ENCODE results near the gene CCDC93.

DNA sequence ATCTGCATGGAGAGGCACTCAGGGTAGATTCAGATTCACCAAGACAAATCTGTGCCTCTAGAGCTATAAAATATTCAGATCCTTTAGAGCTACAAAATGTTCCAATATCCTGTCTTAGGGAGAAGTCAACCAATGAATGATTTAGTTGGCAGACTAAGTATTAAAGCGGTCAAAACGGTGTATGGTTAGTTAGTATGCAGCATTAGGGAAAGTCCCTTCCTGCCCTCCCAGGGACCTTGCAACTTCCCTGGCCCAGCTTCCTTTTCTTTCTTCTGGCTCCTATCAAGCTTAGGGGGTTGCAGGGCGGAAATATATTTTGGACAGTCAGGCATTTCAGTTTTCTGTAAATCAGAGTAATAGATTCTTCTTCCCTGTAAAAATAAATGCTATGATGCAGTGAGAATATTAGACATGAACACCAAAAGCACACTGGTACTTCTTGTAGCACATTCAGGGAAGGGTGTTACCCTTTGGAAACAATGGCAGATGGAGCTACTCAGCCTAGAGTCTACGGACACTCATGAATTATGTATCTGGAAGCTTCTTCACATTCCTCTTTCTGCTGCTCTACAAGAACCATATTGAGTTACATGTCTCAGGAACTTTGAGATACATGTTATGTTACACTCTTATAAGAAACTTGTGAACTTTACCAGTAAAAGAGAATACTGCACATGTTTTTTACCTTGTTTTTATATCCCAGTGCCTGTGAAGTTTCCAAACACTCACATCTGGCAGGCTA lies 45.7 kb downstream of the CCDC93 start:
- TF ChIP-seq, protein P1, sequence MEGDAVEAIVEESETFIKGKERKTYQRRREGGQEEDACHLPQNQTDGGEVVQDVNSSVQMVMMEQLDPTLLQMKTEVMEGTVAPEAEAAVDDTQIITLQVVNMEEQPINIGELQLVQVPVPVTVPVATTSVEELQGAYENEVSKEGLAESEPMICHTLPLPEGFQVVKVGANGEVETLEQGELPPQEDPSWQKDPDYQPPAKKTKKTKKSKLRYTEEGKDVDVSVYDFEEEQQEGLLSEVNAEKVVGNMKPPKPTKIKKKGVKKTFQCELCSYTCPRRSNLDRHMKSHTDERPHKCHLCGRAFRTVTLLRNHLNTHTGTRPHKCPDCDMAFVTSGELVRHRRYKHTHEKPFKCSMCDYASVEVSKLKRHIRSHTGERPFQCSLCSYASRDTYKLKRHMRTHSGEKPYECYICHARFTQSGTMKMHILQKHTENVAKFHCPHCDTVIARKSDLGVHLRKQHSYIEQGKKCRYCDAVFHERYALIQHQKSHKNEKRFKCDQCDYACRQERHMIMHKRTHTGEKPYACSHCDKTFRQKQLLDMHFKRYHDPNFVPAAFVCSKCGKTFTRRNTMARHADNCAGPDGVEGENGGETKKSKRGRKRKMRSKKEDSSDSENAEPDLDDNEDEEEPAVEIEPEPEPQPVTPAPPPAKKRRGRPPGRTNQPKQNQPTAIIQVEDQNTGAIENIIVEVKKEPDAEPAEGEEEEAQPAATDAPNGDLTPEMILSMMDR (IDR thresholded peaks at IDR 0.05): no peak
- no peak for TF ChIP-seq POLR2A (IDR thresholded peaks at IDR 0.05)
